ENCODE measurements around the gene COG5. TPM values are rescaled to one million over a fixed set of nuclear protein-coding genes. Genes with fewer than 3 reads are reported as not detected.

The COG5 gene
- total and polyA plus RNA-seq, 9 of the 15 experiments (the other 6 are each of a cell fraction or from before 2014, with no cell fraction given) = 15.3 to 75.1 (median 56.4) TPM

DNA sequence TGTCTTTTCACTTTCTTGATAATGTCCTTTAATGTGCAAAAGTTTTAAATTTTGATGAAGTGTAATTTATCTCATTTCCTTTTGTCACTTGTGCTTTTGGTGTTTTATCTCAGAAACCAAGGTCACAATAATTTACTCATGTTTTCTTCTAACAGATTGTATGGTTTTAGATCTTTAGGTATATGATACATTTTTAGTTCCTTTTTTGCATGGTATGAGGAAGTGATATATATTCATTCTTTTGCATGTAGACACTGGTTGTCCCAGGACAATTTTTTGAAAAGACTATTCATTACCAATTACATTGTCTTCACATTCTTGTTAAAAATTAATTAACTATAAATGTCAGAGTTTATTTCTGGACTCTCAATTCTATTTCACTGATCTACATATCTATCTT lies 133.7 kb downstream of the COG5 start:
- intact Hi-C loops (cut with micrococcal nuclease) (no loop called here), in situ Hi-C loops (cut with MboI) (no loop called here)
- no peak for FAIRE-seq
- H3K9me3 ChIP-seq (replicated peaks; ENCODE audit: control insufficient read depth, insufficient read depth, low read depth, low read length) = no peaks in the 10 kb centered on the region
- H3K79me2 ChIP-seq (ENCODE audit: control insufficient read depth, insufficient read depth, low read length) = no peaks in the 10 kb centered on the region
- no peak overlapping the region for H2AFZ ChIP-seq (ENCODE audit: low read depth, low read length)
- DNase-seq (ENCODE audit: extremely low read depth in 1 of 4, low spot score in 3 of 4) = no peak
- H3K9ac ChIP-seq (ENCODE audit: insufficient read depth in 1 of 2, low read depth in 2 of 2, low read length in 2 of 2) = no peak overlapping the region
- no peak overlapping the region for H3K4me2 ChIP-seq (ENCODE audit: insufficient read depth, low read length)
- TF ChIP-seq ZNF583 (CRISPR knock-in tag; IDR thresholded peaks at IDR 0.05) (peak; percentile 64; the same call in 1 of the 2 replicates), BRD4 (IDR thresholded peaks at IDR 0.05) (no peak), HIVEP1 (CRISPR knock-in tag; IDR thresholded peaks at IDR 0.05) (no peak)
- no peak for ATAC-seq
- BruUV-seq (replicated peaks) = no TSS peak
- H3K27me3 ChIP-seq (ENCODE audit: control insufficient read depth in 2 of 2, insufficient read depth in 2 of 2, low read length in 2 of 2) = no peaks in the 10 kb centered on the region
- peaks cover 0 to 3% of the 10 kb centered on the region in 2 experiments; a peak in 1 of 5 replicates for H3K4me1 ChIP-seq (replicated peaks in 1 of 2; ENCODE audit: control insufficient read depth in 2 of 2, insufficient read depth in 2 of 2, low read length in 2 of 2)
- CTCF ChIA-PET (ENCODE audit: low intra/inter-chr PET ratio) = no interaction called here
- no peaks in the 10 kb centered on the region for H4K20me1 ChIP-seq (replicated peaks; ENCODE audit: control insufficient read depth, insufficient read depth, low read length)
- H3K27ac ChIP-seq (ENCODE audit: extremely low read depth, low read depth, low read length) = no peak overlapping the region
- no peaks in the 10 kb centered on the region; the same call in 2 of the 3 replicates for H3K36me3 ChIP-seq (ENCODE audit: control insufficient read depth, insufficient read depth, low read length)
- no peaks in the 10 kb centered on the region for H3K9me1 ChIP-seq (ENCODE audit: control insufficient read depth, insufficient read depth, low read length)
- H3K4me3 ChIP-seq = no peak overlapping the region
- POLR2A ChIA-PET = no interaction called here

- Histone ChIP-seq H2AFZ (ENCODE audit: low read depth, low read length) (no peak overlapping the region), H3K27ac (ENCODE audit: extremely low read depth, low read depth, low read length) (no peak overlapping the region), H3K4me3 (no peak overlapping the region), H3K27me3 (ENCODE audit: control insufficient read depth in 2 of 2, insufficient read depth in 2 of 2, low read length in 2 of 2) (no peaks in the 10 kb centered on the region), H3K4me2 (ENCODE audit: insufficient read depth, low read length) (no peak overlapping the region), H3K4me1 (replicated peaks in 1 of 2; ENCODE audit: control insufficient read depth in 2 of 2, insufficient read depth in 2 of 2, low read length in 2 of 2) (peaks cover 0 to 3% of the 10 kb centered on the region in 2 experiments; a peak in 1 of 5 replicates), H3K9me1 (ENCODE audit: control insufficient read depth, insufficient read depth, low read length) (no peaks in the 10 kb centered on the region), H4K20me1 (replicated peaks; ENCODE audit: control insufficient read depth, insufficient read depth, low read length) (no peaks in the 10 kb centered on the region), H3K79me2 (ENCODE audit: control insufficient read depth, insufficient read depth, low read length) (no peaks in the 10 kb centered on the region), H3K36me3 (ENCODE audit: control insufficient read depth, insufficient read depth, low read length) (no peaks in the 10 kb centered on the region; the same call in 2 of the 3 replicates), H3K9me3 (replicated peaks; ENCODE audit: control insufficient read depth, insufficient read depth, low read depth, low read length) (no peaks in the 10 kb centered on the region), H3K9ac (ENCODE audit: insufficient read depth in 1 of 2, low read depth in 2 of 2, low read length in 2 of 2) (no peak overlapping the region)
- no TSS peak for BruUV-seq (replicated peaks)
- in situ Hi-C loops (cut with MboI) = no loop called here
- CTCF ChIA-PET (ENCODE audit: low intra/inter-chr PET ratio) = no interaction called here
- no peak for FAIRE-seq
- intact Hi-C loops (cut with micrococcal nuclease) = no loop called here
- POLR2A ChIA-PET = interaction anchor here (1.0 to 2.0 kb wide), 4 partner anchors 10 to 45 kb away, joined by 3 to 7 read pairs (median 5); no protein-coding TSS in a partner anchor
- ATAC-seq = no peak
- DNase-seq (ENCODE audit: extremely low read depth in 1 of 4, low spot score in 3 of 4) = no peak
- 93% methylated on average over 1 of the region's 1 CpG for WGBS (ENCODE audit: insufficient coverage, low coverage, missing lambda C conversion rate)
- TF ChIP-seq SP1 (CRISPR knock-in tag; IDR thresholded peaks at IDR 0.05) (no peak), NFIX (CRISPR knock-in tag; IDR thresholded peaks at IDR 0.05; ENCODE audit: low read depth) (no peak), TGIF2 (CRISPR knock-in tag; IDR thresholded peaks at IDR 0.05) (no peak), ZNF551 (CRISPR knock-in tag; IDR thresholded peaks at IDR 0.05) (no peak), C11orf30 (IDR thresholded peaks at IDR 0.05; ENCODE audit: low read depth) (no peak), RCOR1 (IDR thresholded peaks at IDR 0.05; ENCODE audit: borderline replicate concordance in 1 of 2, low read depth in 2 of 2, low read length in 2 of 2) (no peak), E2F8 (IDR thresholded peaks at IDR 0.05; ENCODE audit: low read depth, partially characterized antibody) (no peak), ZNF239 (CRISPR knock-in tag; IDR thresholded peaks at IDR 0.05) (no peak), ZBTB9 (CRISPR knock-in tag; IDR thresholded peaks at IDR 0.05) (no peak), ELF4 (CRISPR knock-in tag; IDR thresholded peaks at IDR 0.05) (no peak), ZKSCAN3 (CRISPR knock-in tag; IDR thresholded peaks at IDR 0.05) (no peak)
- TF ChIP-seq, protein P1, sequence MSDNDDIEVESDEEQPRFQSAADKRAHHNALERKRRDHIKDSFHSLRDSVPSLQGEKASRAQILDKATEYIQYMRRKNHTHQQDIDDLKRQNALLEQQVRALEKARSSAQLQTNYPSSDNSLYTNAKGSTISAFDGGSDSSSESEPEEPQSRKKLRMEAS (CRISPR knock-in tag; IDR thresholded peaks at IDR 0.05) = no peak
These were observed 135.1 kb downstream of the COG5 start for GRCh38 chr7:107428642-107429041.
